ENCODE measurements around the gene CD28.

DNA sequence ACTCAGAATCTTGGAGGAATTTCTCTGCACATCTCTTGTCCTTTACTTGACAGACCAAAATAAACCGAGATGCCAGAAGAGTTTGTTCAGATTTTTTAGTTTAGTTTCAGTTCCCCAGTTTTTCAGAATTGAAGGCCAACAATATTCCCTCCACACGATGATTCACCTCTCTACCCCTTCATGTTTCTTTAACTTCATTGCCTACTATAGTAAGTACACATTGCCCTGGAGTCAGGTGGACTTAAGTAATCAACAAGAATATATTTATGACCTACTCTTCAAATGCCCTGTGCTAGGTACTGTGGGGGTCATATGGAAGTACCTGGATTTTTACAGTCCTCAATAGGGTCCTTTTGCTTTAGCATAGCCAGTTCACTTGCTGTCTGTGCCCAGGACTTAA is 81.5 kb downstream of the CD28 start:
- no peak for TF ChIP-seq EZH2 (IDR thresholded peaks at IDR 0.05; ENCODE audit: borderline replicate concordance, low read depth, low read length, severe bottlenecking)
- no peak for TF ChIP-seq GATA2 (IDR thresholded peaks at IDR 0.05; ENCODE audit: insufficient read depth, insufficient read length, low read depth, low read length)
- TF ChIP-seq, protein P1, sequence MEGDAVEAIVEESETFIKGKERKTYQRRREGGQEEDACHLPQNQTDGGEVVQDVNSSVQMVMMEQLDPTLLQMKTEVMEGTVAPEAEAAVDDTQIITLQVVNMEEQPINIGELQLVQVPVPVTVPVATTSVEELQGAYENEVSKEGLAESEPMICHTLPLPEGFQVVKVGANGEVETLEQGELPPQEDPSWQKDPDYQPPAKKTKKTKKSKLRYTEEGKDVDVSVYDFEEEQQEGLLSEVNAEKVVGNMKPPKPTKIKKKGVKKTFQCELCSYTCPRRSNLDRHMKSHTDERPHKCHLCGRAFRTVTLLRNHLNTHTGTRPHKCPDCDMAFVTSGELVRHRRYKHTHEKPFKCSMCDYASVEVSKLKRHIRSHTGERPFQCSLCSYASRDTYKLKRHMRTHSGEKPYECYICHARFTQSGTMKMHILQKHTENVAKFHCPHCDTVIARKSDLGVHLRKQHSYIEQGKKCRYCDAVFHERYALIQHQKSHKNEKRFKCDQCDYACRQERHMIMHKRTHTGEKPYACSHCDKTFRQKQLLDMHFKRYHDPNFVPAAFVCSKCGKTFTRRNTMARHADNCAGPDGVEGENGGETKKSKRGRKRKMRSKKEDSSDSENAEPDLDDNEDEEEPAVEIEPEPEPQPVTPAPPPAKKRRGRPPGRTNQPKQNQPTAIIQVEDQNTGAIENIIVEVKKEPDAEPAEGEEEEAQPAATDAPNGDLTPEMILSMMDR (IDR thresholded peaks at IDR 0.05; ENCODE audit: extremely low read depth in 1 of 2, insufficient read depth in 1 of 2, low read depth in 1 of 2, low read length in 2 of 2): no peak
- TF ChIP-seq POLR2A (IDR thresholded peaks at IDR 0.05; ENCODE audit: low read depth, low read length): no peak
- TF ChIP-seq POLR2AphosphoS5 (IDR thresholded peaks at IDR 0.05; ENCODE audit: insufficient read depth, low read depth, low read length): no peak
- no peak for TF ChIP-seq MYC (IDR thresholded peaks at IDR 0.05; ENCODE audit: low read depth, low read length)
- no peak for TF ChIP-seq JUN (IDR thresholded peaks at IDR 0.05; ENCODE audit: borderline replicate concordance, insufficient read depth, insufficient read length, low read depth)
- TF ChIP-seq, protein P2, sequence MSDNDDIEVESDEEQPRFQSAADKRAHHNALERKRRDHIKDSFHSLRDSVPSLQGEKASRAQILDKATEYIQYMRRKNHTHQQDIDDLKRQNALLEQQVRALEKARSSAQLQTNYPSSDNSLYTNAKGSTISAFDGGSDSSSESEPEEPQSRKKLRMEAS (IDR thresholded peaks at IDR 0.05; ENCODE audit: insufficient read depth, insufficient read length): no peak
- no peak for TF ChIP-seq FOS (IDR thresholded peaks at IDR 0.05; ENCODE audit: borderline replicate concordance, insufficient read depth, low read length)
